ENCODE data around the gene G6PC2.

- no peak for TF ChIP-seq CTCF (IDR thresholded peaks at IDR 0.05)
- TF ChIP-seq POLR2AphosphoS5 (IDR thresholded peaks at IDR 0.05; ENCODE audit: insufficient read depth in 1 of 2, low read depth in 1 of 2): no peak
- no peak for TF ChIP-seq POLR2A (IDR thresholded peaks at IDR 0.05)
These were observed 29.2 kb downstream of the G6PC2 start for GRCh38 chr2:168930242-168930641.
